ENCODE data around the gene TSC22D4.
"Not testable (repeated sequence)": the region's sequence is repeated elsewhere in the genome, so short reads cannot be mapped to it uniquely, and the experiment has no call there.

TSC22D4 gene

GRCh38 chr7:100441641-100442535, 37.1 kb downstream of the TSC22D4 start:
- DNase-seq, result no peak

DNA sequence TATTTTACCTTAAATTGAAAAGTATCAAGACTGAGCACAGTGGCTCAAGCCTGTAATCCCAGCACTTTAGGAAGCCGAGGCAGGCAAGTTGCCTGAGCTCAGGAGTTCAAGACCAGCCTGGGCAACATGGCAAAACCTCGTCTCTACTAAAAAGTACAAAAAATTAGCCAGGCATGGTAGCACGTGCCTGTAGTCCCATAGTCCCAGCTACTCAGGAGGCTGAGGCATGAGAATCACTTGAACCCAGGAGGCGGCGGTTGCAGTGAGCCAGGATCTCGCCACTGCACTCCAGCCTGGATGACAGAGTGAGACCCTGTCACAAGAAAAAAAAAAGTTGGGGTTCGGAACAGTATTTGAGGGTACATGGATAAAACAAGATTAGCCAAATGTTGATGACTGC, 39.8 kb downstream of the TSC22D4 start:
- not testable (repeated sequence) for DNase-seq

- DNase-seq, result not testable (repeated sequence)
These were observed 40.3 kb downstream of the TSC22D4 start for GRCh38 chr7:100438731-100439130.

GRCh38 chr7:100438172-100438571, 40.8 kb downstream of the TSC22D4 start:
- DNase-seq, result no peak

DNA sequence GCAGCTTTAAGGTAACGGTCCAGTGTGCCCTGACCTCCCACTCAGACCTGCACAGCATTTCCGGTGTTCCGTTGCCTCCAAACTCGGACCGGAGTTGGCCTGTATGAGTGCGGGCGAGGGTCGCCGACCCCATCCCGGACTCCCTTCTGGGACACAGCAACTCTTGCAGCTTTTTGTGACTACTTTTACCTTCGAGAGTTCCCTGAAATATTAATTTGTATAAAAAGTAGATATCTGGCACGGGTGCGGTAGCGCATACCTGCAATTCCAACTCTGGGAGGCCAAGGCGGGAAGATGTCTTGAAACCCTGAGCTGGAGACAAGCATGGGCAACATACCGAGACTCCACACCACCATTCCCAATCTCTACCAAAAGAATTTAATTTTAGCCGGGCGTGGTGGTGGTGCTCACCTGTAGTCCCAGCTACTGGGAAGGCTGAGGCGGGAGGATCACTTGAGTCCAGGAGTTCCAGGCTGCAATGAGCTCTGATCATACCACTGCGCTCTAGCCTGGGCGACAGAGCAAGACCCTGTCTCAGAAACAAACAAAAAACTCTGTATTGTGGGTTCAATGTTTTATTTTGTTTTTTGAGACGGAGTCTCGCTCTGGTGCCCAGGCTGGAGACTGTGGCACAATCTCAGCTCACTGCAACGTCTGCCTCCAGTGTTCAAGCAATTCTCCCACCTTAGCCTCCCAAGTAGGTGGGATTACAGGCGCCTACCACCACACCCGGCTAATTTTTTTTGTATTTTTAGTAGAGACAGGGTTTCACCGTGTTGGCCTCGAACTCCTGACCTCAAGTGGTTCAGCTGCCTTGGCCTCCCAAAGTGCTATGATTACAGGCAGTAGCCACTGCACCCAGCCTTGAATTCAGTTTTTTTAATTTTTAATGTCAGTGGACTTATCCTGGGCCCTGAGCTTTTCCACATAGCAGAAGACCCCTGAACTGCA, 41.6 kb downstream of the TSC22D4 start:
- no peak for DNase-seq

- no peak for DNase-seq
These were observed 43.4 kb downstream of the TSC22D4 start for GRCh38 chr7:100435401-100436304.

DNA sequence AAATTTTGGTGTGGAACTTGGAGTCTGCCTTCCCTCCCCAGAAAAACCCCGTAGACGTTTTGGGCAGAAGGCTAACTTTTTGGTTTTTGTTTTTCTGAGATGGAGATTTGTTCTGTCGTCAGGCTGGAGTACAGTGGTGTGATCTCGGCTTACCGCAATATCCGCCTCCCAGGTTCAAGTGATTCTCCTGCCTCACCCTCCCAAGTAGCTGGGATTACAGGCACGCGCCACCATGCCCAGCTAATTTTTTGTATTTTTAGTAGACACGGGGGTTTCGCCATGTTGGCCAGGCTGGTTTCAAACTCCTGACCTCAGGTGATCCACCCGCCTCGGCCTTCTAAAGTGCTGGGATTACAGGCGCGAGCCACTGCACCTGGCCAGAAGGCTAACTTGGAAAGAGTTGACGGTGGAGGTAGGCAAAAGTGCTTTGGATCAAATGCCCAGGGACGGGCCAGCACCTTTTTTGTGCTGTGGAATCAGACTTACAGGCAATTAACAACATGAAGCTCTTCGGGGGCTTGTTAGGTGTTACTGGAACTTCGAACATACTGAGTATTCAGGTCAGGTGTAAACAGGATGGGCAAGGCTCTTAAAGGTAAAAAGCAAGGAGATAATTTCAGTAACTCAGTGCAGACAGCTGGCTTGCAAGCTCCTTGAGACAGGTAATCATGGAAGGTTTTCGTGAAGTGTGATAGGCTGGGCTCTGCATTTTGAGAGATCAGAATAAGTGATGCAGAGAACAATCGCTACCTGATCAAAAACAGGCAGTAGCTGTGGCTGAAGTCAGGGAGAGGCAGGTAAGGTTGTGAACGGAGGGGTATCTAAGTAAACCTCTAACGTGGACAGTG, 44.5 kb downstream of the TSC22D4 start:
- no peak for DNase-seq

DNA sequence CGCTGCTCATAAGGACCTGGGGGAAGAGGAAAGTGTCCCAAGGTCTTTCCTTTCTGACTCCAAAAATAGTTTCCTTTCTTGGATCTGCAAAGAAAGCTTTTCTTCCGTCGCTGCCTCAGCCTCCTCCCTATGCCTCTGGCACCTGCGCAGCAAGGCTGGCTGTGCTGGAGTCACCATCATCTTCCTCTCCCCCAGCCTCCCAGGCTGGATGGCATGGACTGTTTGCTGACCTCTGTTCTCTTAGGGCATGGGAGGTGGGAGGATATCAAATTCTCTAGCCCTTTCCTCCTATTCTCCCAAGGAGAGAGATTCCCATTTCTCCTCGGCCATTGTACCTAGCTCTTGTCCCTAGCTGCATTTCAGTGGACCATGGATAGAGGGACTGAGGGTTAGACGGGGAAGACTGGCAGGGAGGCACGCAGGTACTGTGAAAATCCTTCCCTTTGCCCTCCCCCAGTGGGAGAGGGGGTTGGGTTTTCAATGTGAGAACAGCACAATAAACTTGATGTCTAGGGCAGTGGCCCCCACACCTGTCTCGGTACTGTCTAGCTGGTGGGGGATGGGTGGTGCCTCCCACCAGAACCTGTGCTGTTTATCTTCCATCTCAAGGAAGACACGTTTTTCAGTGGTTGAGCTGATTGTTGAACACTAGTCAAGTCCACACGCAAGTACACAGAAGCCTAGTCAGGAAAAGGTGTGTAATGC, 45.3 kb downstream of the TSC22D4 start:
- DNase-seq, result no peak

GRCh38 chr7:100433276-100433591, 45.8 kb downstream of the TSC22D4 start:
- no peak for DNase-seq

- DNase-seq, result no peak
These were observed 46.3 kb downstream of the TSC22D4 start for GRCh38 chr7:100432621-100433275.

GRCh38 chr7:100432053-100432452, 47.0 kb downstream of the TSC22D4 start:
- no peak for DNase-seq

- DNase-seq, result no peak
These were observed 47.7 kb downstream of the TSC22D4 start for GRCh38 chr7:100431286-100431735.

DNA sequence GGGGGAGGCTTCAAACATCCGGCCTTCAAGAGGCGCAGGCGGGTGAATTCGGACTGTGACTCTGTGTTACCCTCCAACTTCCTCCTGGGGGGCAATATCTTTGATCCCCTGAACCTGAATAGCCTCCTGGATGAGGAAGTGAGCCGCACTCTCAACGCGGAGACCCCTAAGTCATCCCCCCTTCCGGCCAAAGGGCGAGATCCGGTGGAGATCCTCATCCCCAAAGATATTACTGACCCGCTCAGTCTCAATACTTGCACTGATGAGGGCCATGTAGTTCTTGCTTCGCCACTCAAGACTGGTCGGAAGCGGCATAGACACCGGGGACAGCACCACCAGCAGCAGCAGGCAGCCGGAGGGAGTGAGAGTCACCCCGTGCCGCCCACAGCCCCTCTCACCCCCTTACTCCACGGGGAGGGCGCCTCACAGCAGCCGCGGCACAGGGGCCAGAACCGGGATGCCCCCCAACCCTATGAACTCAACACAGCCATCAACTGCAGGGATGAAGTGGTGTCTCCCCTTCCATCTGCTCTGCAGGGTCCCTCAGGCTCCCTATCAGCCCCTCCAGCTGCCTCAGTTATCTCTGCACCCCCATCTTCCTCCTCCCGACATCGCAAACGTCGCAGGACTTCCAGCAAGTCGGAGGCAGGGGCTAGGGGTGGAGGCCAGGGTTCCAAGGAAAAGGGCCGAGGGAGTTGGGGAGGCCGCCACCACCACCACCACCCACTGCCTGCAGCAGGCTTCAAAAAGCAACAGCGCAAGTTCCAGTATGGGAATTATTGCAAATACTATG, 48.3 kb downstream of the TSC22D4 start:
- DNase-seq, result no peak

GRCh38 chr7:100429637-100430492, 49.1 kb downstream of the TSC22D4 start, which contains the start of gene MEPCE:
Gene MEPCE (plus strand): TSS chr7:100429831. CDS start chr7:100430019, 188 bp downstream.
- peak; percentile 92 for DNase-seq

- DNase-seq, result peak; percentile 97
These were observed 49.9 kb downstream of the TSC22D4 start for GRCh38 chr7:100428967-100429636.

DNA sequence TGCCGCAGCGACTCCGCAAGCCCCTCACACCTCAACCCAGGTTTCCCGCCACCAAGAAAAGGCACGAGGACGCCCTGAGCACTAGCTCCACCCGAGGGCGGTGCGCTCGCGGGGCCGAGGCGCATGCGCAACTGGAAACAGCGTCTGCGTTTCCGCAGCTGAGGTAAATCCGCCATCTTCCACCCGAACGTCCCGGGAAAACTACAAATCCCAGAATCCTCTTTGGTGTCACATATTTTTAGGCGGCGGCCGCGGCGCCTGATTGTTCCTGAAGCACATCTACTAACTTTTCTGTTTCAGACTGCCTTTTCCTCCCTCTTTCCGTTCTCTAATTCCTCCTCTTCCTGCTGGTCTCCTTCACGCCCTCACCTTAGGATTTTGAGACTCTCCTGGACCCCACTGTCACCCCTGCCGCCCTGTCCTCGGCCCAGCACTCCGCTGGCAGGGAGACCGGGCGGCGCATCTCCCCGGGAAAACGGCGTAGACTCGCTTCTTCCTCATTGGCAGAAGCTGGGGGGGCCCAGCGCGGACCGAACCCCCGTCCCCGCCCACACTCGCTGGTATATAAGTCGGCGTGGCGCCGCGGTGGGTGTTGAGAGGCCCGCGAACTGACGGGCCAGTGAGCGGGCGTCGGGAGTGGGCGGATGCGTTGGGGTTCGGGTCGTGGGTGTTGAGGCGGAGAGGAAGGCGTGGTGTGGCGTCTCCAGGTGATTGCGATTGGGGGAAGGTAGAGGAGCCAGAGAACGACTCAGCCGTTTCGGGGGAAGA, 50.6 kb downstream of the TSC22D4 start, which contains the start of gene ZCWPW1:
ZCWPW1 (minus strand) TSS at position 505 of the 768 bp plus-strand sequence. CDS start 8,054 bp downstream, outside the sequence.
- DNase-seq, result peak; percentile 88

DNA sequence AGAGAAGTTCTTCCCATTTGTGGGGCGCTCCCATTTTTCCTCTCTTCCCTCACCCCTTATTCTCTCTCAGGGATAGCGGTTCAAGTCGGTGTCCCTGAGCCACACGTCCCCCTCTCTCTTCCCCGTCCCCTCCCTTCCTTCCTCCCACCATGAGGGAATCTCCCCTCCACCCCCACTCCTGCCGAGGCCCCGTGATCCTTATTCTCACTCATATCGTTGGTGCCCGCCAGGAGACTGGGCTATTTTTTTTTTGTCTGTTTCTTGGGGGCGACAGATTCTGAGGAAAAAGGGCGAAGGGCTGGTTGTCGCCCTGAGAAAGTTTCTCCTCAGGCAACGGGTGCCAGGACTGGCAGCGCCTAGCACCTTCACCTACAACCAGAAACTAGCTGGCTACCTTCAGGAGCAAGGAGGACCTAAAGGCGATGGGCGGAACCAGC, 51.2 kb downstream of the TSC22D4 start:
- no peak for DNase-seq
